GM19455 (cell line): Measurements from ENCODE around the gene SH3BP5.
A peak's percentile ranks its signal among the peaks of the same experiment; 100 is the strongest.

Experiments
- ATAC-seq: cut with Tn5 transposase; IDR thresholded peaks from one replicate; pipeline ENCODE4 v1.9.1; 2021; ENCODE audit not compliant: unreplicated experiment

Gene SH3BP5

DNA sequence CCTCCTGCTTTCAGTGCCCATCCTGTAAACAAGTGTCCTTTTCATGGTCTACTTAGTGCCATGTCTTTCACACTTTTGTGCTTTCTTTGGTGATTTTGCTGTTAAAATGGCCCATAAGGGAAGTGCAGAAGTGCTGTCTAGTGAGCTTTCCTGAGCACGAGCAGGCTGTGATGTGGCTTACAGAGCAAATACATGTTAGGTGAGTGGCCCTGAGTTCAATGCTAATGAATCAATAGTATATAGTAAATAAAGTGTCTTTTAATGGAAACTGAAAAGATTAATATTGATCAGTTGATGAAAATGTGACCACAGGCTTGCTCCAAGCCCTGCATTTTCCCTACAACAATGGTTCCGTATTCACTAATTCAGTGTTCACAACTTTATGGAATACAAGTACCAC, 5.7 kb downstream of the SH3BP5 start:
- no peak for ATAC-seq

DNA sequence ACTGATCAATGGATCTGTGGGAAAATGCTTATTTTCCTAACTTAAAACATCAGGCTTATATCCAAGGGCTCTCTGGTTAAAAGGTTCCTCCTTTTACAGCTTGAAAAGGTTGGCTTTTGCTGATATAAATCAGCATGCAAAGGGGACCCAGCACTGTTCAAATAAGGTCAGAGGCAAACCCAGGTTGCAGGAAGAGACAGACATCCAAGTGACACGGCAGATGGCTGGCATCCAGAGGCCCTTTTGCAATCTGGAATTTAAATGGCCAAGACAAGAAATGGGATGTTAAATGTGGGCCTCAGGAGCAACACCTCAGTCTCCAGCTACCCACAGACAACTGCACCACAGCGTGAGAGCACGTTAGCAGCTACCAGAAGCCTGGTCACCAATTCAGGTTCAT, 6.3 kb downstream of the SH3BP5 start:
- no peak for ATAC-seq

DNA sequence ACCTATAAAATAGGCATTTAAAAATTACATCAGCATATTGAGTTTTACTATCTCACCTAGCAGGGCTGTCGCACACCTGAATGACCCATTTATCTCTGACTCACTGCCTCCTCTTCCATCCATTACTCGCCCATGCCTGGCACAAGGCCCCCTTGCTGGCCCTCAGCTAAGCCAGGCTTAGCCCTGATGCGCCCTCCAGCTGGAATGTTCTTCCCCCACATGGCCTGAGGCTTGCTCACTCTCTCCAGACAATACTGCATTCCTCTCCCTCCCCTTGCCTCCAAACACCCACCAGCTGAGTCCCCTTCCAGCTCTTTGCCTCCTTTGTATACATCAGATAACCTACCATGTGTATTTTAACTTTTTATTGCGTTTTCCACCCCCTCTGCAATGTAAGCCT, 7.2 kb downstream of the SH3BP5 start:
- ATAC-seq: no peak

DNA sequence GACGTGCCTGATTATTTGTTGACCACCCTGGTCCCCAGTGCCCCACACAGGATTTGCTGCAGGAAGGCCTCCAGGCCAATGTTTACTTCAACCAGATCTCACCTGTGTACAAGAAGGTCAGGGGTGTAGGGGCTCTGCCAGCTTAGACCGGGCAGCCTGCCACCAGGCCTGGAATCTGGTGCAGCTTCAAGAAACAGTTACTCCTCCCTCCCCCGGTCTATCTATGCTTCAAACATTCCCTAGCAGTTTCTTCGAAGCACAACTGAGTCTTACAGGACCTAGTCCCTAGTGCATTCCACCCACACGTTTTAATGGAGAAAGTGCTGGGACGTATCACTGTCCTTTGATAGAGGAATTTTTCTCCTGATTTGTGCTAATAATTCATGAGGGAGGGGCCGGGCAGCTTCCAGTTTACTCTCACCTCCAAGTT, 8.0 kb downstream of the SH3BP5 start:
- ATAC-seq: no peak

DNA sequence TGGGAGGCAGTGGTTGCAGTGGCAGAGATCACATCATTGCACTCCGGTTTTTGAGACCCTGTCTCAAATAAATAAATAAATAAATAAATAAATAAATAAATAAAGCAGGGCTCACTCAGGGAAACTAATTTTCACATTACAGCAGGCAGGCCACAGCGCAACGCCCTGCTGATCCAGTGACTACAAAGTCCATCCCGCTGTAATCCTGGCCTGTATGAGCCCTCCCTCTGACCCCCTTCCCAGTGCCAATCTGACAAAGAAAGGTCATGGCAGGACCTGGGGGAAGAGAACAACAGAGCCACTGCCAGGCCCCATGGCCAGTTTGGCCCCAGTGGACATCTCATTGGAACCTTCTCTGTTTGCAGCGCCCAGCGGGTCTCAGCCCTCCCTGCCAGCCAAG, 9.3 kb downstream of the SH3BP5 start:
- no peak for ATAC-seq

DNA sequence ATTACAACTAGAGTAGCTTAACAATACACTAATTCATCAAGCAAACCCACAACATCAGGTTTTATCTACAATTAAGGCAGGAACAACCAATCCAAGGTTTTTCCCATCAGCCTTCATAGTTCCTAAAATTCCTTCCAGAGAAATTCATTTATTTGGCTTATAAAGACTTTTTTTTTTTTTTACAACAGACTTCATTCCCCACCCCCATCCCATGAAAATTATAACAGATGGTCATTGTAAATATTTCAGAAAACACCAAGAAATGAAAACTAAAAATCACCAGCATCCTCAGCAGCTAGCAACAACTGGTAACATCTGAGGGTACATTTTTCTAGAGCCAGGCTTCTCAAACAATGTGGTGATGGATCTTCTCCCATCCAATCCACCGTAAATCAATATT, 11.0 kb downstream of the SH3BP5 start:
- ATAC-seq: no peak

DNA sequence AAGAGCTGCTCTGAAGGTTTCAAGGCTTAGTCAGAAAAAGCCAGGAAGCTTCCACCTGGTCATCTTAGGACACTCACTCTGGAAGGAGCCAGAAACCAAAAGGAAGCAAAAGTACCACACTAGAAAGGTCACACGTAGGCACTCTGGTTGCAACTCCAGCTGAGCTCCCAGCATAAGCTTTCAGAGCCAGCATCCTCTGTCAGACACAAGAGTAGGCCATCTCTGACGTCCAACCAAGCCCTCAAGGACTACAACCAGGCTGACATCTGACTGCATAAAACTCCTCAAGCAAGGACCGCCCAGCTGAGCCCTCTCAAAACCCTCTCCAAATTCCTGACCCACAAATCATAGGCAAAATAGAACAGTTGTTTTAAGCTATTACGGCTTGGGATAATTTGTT, 12.8 kb downstream of the SH3BP5 start:
- no peak for ATAC-seq

DNA sequence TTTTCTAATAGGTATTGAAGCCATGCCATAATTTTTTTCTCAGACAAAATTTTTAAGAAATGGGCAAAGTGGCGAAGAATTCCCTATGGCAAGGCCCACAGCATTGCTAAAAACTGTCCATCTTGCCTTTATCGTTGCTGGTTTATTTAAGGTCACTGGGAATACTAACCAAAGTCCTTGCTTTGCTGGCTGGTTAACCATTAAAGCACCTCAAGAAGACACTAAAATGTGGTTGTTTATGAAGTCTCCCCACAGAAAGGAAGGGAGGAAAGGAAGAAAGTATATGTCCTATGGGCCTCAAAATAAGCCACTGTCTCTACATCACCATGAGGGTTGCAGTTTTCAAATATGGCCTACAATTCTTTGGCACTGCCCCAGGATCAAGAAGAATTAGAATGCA, 13.2 kb downstream of the SH3BP5 start:
- ATAC-seq: no peak

DNA sequence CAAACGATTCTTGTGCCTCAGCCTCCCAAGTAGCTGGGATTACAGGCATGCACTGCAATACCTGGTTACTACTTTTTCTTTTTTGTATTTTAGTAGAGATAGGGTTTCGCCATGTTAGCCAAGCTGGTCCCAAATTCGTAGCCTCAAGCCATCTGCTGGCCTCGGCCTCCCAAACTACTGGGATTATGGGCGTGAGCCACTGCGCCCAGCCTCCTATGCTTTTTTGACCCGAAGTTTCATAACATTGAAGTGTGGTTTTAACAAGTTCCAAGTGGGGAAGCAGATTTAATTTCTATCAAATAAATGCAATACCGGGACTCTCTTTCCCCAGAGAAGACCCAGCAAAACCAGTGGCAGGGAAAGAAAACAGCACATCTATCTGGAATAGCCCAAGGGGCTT, 13.7 kb downstream of the SH3BP5 start:
- ATAC-seq: no peak

DNA sequence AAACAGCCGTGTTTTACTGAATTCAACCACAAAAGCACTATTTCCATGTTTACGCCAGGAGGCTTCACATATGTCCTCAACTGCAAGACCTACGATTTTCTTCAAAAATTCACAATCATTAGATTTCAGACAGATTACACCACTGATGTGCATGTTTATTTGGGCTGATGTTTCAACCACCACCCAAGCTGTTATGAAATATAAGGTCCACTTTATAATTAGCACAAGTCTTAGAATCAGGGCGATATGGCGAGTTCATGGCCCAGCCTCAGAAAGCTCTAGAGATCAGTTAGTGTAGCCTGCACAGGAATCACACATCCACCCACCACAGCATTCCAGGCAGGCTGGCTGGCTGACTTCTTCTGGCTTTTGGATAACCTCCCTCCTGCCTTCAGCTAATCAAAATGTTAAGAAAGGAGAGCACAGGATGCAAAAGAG, 15.4 kb downstream of the SH3BP5 start:
- ATAC-seq: no peak

DNA sequence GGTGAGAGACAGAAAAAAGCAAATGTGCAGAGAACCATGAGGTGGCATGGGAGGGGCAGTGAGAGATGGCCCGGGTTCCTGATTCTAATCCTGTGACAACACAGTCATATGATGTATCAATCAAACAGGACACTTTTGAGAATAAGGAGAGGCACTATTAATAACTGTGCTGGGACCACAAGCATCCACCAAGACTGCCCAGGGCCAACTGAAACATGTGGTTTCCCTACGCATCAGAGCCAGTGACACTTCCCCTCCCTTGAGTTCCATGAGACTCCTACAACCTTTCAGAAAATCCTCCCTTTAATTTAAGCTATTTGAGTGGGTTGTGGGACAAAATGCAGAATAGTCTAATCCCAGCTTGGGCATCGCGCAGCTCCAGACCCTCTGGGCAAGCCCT, 17.4 kb downstream of the SH3BP5 start:
- ATAC-seq: no peak

DNA sequence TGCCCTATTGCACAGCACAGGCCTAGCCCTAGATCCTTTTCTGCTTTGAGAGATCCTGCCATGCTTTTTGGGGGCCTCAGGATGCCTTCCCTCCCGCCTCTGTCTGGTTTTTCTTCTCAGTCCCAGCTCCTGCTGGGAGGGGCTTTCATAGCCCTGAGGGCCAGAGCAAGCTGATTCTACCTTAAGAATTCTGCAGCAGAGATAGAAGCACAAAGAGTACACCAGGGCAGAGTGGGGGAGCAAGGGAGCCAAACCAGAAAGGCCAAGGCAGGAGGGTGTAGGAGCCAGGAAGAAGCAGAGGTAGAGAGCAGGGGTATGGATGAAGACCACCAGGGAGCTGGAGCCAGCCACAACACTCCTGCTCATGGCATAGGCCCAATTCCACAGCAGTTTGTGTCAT, 18.1 kb downstream of the SH3BP5 start:
- no peak for ATAC-seq

DNA sequence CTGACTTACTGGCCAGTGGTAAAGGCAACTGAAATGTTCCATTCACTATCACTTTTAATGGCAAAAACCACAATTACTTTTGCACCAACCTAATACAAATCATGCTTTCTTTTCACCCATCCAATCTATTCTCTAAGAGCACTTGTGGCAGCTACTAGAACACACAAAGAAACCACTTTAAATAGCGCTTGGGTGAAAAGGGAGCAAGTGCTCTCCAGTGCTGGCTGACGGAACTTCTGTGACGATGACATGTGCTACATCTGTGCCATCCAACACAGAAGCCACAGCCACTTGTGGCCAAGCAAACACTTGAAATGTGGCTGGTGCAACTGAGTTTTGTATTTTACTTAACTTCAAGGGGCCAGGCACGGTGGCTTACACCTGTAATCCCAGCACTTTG, 18.9 kb downstream of the SH3BP5 start:
- ATAC-seq: no peak

DNA sequence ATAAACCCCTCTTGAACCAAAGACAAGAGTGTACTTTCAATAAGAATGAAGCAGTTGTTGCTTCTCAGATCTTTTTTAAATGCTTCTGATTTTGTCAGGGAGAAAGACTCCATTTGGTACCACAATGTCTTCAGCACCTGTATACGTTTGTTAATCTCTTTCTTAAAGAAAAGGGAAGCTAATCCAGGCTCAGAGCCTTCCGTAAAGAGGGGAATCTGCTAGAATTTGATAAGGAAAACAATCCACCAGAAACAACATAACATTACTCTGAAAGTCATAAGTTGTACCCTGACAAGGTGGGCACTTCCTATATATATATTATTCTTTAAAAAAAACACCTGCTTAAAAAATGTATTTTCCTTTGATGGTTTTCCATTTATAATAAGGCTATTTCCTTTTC, 19.8 kb downstream of the SH3BP5 start:
- no peak for ATAC-seq

DNA sequence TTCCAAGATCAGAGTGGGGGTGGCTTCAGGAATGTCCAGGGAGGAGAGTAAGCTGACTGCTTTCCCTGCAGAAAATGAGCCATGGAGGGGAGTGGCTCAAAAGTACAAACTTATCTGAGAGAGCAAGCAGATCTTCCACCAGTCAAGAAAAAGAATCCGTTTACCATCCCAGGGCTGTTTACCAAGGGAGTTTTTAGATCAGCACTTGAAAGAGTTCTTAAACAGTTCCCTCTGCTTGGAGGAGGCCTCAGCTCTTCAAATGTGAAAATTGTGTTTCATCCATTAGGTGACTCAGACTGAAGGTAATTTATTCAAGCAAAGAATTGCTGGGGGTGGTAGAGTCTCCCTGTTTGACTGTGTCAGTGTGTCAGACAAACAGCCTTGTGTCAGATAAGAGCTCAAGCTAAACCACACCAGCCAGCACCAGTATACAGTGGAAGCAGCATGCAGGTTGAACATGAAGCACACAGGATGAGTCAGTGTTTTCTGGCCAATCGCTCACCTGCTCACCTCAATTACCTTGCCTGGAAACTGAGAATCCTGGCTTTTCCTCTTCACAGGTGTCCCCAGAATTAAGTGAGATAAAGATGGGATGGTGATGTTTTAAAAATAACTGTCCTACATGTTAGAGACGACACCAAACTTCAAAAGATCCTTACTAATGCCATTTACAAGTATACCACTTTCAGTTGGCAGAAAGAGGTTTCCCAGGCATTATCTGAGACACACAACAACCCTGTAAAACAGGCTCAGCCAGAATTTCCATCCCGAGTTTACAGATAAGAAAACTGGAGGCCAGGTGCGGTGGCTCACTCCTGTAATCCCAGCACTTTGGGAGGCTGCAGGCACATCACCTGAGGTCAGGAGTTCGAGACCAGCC, 21.7 kb downstream of the SH3BP5 start:
- ATAC-seq: peak; percentile 75

DNA sequence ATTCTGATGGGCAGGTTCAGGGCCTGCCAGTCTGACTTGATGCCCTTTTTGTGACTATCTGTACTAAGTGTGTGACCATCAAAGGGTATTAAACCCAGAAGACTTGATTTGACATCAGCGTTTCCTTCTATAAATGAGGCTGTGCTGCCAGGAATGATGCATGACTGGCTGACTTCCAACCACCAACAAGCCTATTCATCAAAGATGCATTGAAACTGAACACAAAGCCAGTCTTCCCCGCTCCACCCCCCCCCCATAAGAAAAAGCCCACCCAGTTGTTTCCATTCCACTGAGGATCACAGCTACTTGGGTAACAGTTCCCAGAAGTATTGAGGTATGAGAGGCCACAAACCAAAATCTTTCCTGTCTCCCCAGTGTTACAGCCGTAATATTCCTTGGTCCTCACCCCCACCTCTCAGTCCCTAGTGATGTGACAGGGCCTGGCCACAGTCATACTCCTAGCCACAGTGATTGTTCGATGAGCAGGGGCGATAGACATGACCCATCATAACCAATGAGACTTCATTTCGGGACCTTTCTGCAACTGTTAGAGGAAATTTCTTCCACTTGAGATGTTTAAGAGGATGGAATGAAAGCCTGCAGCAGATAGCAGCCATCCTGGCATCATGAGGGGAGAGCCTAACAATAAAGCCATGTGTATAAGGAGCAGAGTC, 22.6 kb downstream of the SH3BP5 start:
- no peak for ATAC-seq

DNA sequence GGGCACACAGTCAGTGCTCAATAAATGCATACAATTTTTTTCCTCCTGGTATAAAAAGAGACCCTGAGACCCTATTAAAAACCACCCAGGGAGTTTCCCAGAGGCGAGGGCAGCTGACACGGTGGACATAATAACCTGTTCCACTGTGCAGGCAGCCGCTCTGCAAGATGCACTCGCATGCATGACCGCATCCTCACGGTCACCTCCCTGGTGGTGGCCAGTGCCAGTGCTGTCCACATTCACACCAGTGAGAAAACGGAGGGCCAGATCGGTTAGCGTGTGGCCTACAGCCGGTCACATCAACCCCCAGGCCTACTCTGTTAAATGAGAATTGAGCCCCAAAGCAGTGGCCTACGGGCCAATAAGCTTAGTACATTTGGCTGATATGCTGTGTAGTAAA, 24.8 kb downstream of the SH3BP5 start:
- no peak for ATAC-seq

DNA sequence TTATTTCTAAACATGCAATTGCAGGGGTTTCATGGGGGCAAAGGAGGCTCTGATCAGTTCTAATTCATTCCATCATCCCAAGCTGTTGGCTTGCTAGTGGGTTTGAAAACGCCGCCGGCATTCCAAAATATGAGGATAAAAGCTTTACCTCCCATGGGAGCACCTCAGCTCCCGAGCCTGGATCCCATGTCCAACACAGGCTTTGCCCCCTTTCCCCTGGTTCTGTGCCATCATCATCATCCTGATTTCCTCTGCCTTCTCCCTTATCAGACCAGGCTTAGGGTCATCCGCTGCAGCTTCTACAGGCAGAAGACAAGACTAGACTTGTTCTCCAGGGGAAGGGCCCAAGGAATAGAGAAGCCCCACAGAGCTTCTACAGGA, 25.4 kb downstream of the SH3BP5 start:
- ATAC-seq: no peak

DNA sequence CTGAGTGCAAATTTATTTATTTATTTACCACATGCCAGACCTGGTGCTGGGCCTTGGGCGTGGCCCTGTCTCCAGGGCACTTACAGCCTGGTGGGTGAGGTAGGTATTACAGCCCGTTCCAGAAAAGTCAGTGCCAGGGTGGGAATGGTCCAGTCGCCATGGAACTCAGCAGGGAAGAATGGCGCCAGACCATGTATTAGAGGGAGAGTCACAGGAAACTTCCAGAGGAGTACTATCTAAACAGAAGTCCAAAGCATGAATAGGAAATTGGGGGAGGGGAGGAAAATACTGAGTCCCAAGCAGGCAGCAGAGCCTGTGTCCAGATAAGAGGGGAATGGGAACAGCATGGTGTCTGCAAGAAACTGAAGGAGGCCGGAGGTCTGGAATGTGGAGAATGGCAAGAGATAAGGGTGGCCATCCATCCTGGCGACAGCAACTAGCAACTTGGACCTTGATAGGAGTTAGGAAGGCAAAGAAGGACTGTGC, 27.0 kb downstream of the SH3BP5 start:
- no peak for ATAC-seq

DNA sequence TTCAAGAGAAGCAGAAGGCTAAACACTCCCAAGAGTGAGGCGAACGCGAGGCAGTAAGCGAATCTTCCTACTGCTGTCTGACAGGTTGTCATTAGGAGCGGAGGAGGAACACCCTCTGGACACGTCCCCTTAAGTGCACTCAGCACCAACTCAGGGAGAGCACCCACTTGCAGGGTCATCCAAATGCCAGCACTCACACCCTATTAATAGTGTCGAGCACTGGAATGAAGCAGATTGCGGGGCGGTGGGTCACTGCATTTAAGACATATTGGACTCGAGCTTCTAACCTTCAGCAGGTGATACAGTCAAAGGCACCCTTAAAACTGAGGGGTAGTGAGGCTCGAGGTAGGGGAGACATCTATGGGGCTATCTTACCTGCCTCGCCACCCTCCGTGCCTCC, 28.7 kb downstream of the SH3BP5 start:
- no peak for ATAC-seq

DNA sequence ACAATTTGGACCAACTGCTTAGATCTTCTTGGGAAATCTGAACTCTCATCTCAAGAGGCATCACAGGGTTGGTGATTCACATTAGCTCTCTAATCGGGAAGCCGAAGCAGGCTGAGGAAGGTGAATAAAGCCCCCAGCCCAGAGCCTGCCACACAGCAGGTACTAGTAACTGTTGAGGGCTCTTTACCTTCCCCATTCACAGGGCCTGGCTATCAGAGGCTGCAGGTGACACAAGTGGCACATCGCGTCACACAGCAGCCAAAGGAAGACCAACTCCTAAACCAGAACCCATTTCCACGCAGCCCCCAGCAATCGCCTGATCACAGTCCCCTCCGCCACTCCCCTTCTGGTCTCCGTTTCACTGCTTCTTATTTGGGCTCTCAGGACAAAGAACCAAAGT, 29.2 kb downstream of the SH3BP5 start:
- ATAC-seq: no peak

DNA sequence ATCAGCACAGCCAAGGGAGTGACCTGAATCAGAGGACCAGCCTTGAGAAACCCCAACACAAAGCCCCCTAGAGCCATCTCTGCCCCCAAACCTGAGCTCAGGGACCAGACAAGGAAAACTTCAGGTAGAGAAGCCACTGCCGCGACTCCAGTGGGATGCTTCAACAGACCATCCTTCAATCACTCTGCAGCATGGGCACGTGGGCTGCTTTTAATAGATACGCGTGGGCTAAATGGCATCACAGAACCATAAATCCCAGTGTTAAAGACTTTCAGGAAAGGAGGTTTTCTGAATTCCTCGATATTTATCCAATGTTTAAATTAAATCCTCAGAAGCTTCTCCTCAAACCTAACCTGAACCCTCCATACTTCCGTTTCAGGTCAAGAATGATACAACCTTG, 30.6 kb downstream of the SH3BP5 start:
- ATAC-seq: no peak
